Naive B cell (primary cell): ENCODE data around the gene ACTR5. TPM values are rescaled to one million over a fixed set of nuclear protein-coding genes. Genes with fewer than 3 reads are reported as not detected.

Experiments
- ATAC-seq, 2 donors: fragments of 150-1000 bp; cut with Tn5 transposase; 2 replicates each; pipeline ENCODE4 v1.10.0; 2021; ENCODE audit warnings: low read depth in 2 of 2, mild to moderate bottlenecking in 2 of 2, moderate library complexity in 2 of 2
- DNase-seq: peaks from one replicate; pipeline ENCODE4 v3.0.0; 2022
- H3K27ac Mint-ChIP-seq, 6 donors: one replicate each; pipeline ENCODE4 v1.8.0; 2020 to 2022; ENCODE audit warnings: mild to moderate bottlenecking in 6 of 6, mixed read lengths in 6 of 6, moderate library complexity in 5 of 6, inconsistent platforms in 2 of 6
- H3K27me3 Mint-ChIP-seq, 3 donors: one replicate each; pipeline ENCODE4 v1.8.0; 2021 to 2022; ENCODE audit warnings: mixed read lengths in 3 of 3, mild to moderate bottlenecking in 1 of 3
- H3K36me3 Mint-ChIP-seq, 2 donors: one replicate each; pipeline ENCODE4 v1.8.0; 2020 to 2022; ENCODE audit warnings: mixed read lengths in 2 of 2, inconsistent platforms in 1 of 2, mild to moderate bottlenecking in 1 of 2
- H3K4me1 Mint-ChIP-seq, 3 donors: one replicate each; pipeline ENCODE4 v1.8.0; 2020 to 2022; ENCODE audit warnings: mixed read lengths in 3 of 3, inconsistent platforms in 1 of 3, mild to moderate bottlenecking in 1 of 3, moderate library complexity in 1 of 3
- H3K4me3 Mint-ChIP-seq, 8 donors: one replicate each; pipeline ENCODE4 v1.8.0; 2020 to 2022; ENCODE audit warnings: mild to moderate bottlenecking in 8 of 8, mixed read lengths in 8 of 8, moderate library complexity in 8 of 8, inconsistent platforms in 2 of 8
- H3K9me3 Mint-ChIP-seq, 7 donors: one replicate each; pipeline ENCODE4 v1.8.0; 2020 to 2022; ENCODE audit warnings: mixed read lengths in 7 of 7, mild to moderate bottlenecking in 5 of 7, inconsistent platforms in 2 of 7, moderate library complexity in 1 of 7
- polyA plus RNA-seq, 6 donors: library from polyadenylated mRNA; unstranded; fragments of 300-500 nt; fragmentation: Illumina TruSeq; gene quantifications; one replicate each; pipeline ENCODE4 v1.2.3, GENCODE V29; 2021; ENCODE audit warnings: low read depth in 6 of 6

ACTR5 gene
- polyA plus RNA-seq, 6 donors from 2014 or later, result 3.5 to 9.6 (median 7.7) TPM

- H3K27me3 Mint-ChIP-seq, result peaks cover 88 to 99% (median 98%) of the 10 kb centered on the region in 3 donors
- peaks cover 5 to 26% of the 10 kb centered on the region in 2 donors for H3K36me3 Mint-ChIP-seq
- peak overlapping the region in 3 of 6 donors; percentile 66 to 97 (median 95) for H3K27ac Mint-ChIP-seq
- H3K4me3 Mint-ChIP-seq, result peak overlapping the region; percentile 45 to 88 (median 68)
- H3K9me3 Mint-ChIP-seq, result peaks cover 2 to 35% (median 11%) of the 10 kb centered on the region in 7 donors
- peaks cover 44 to 56% (median 55%) of the 10 kb centered on the region in 3 donors for H3K4me1 Mint-ChIP-seq
- DNase-seq (peak; percentile 51), ATAC-seq (peak; percentile 67 to 72)
Measured at GRCh38 chr20:38730989-38731737, 17.1 kb upstream of the ACTR5 start.

DNA sequence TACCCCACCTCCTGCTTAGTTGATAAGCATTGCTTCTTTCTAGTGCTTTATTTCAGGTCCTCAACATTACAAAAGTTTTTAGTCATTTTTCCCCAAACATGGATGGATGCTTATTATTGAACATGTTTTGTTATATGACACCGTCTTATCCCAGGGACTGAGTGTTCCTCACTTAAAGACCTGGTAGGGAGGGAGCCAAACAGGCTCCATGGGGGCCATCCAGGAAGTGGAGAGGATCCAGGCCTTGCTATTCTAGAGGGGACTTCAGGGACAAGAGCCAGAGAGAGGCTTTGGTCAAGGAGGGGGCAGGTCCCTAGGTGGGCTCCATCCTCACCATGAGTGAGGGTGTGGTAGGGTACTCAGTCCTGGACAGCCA, 16.5 kb upstream of the ACTR5 start:
- Mint-ChIP-seq H3K36me3 (peaks cover 5 to 21% of the 10 kb centered on the region in 2 donors), H3K9me3 (peaks cover 2 to 33% (median 11%) of the 10 kb centered on the region in 7 donors), H3K27me3 (peaks cover 85 to 99% (median 98%) of the 10 kb centered on the region in 3 donors), H3K4me3 (peak overlapping the region in 5 of 8 donors; percentile 34 to 88 (median 69)), H3K27ac (peak overlapping the region in 2 of 6 donors; percentile 20 to 95), H3K4me1 (peaks cover 40 to 51% (median 50%) of the 10 kb centered on the region in 3 donors)
- no peak for ATAC-seq
- DNase-seq, result no peak

GRCh38 chr20:38732981-38733380, 15.3 kb upstream of the ACTR5 start:
- Mint-ChIP-seq H3K27me3 (peaks cover 80 to 93% (median 91%) of the 10 kb centered on the region in 3 donors), H3K4me3 (no peak overlapping the region), H3K36me3 (peaks cover 5 to 8% of the 10 kb centered on the region in 2 donors), H3K9me3 (peaks cover 0 to 20% (median 8%) of the 10 kb centered on the region in 7 donors), H3K4me1 (peaks cover 27 to 39% (median 38%) of the 10 kb centered on the region in 3 donors), H3K27ac (peak overlapping the region in 1 of 6 donors; percentile 20)
- ATAC-seq (no peak), DNase-seq (no peak)

- Mint-ChIP-seq H3K4me3 (no peak overlapping the region), H3K27me3 (peaks cover 70 to 90% (median 89%) of the 10 kb centered on the region in 3 donors), H3K36me3 (no peaks in the 10 kb centered on the region), H3K27ac (no peak overlapping the region), H3K9me3 (peaks cover 0 to 6% (median under 1%) of the 10 kb centered on the region in 7 donors), H3K4me1 (peaks cover 12 to 19% (median 17%) of the 10 kb centered on the region in 3 donors)
- ATAC-seq (no peak), DNase-seq (no peak)
Measured at GRCh38 chr20:38735172-38735571, 13.1 kb upstream of the ACTR5 start.

GRCh38 chr20:38737887-38738286, 10.4 kb upstream of the ACTR5 start:
- peaks cover 73 to 90% (median 89%) of the 10 kb centered on the region in 3 donors for H3K27me3 Mint-ChIP-seq
- H3K4me3 Mint-ChIP-seq, result no peak overlapping the region
- peaks cover 0 to 3% (median 0%) of the 10 kb centered on the region in 7 donors for H3K9me3 Mint-ChIP-seq
- DNase-seq (no peak), ATAC-seq (no peak)
- H3K27ac Mint-ChIP-seq, result no peak overlapping the region
- H3K36me3 Mint-ChIP-seq, result no peaks in the 10 kb centered on the region
- H3K4me1 Mint-ChIP-seq, result no peaks in the 10 kb centered on the region

GRCh38 chr20:38745757-38746156, 2.5 kb upstream of the ACTR5 start:
- Mint-ChIP-seq H3K4me1 (peaks cover 15 to 23% (median 17%) of the 10 kb centered on the region in 3 donors), H3K27me3 (peaks cover 30 to 32% (median 30%) of the 10 kb centered on the region in 3 donors), H3K36me3 (no peaks in the 10 kb centered on the region), H3K27ac (no peak overlapping the region), H3K9me3 (no peaks in the 10 kb centered on the region), H3K4me3 (peak overlapping the region in 1 of 8 donors; percentile 57)
- ATAC-seq (no peak), DNase-seq (no peak)

DNA sequence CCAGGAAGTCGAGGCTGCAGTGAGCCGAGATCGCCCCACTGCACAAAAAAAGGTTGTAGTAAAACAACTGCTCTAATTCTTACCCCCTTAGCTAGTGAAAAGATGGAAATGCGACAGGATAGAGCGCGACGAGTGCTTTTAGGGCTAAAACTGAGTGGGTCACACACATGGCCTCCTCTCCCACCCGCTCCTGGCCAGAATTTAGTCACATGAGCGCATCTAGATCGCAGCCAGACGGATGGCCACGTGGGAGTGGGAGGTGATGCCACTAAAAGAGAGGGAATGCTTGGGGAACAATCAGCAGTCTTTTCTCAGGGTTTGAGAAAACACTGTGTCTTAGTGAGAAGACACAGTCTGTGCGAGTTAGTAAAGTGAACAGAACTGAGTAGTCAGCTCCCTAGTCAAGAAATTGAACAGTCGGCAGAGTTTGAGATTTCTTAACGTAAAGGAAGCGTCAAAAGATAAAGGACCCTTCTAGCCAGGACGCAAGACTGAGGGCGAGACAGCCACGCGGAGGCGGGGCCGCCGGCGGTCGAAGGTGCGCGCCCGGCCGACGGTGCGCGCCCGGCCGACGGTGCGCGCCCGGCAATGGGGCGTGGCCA, 664 bp upstream of the ACTR5 start:
- H3K4me1 Mint-ChIP-seq, result peaks cover 17 to 28% (median 19%) of the 10 kb centered on the region in 3 donors
- H3K9me3 Mint-ChIP-seq, result no peaks in the 10 kb centered on the region
- peak overlapping the region; percentile 63 to 97 (median 86) for H3K27ac Mint-ChIP-seq
- ATAC-seq, result no peak
- no peaks in the 10 kb centered on the region for H3K36me3 Mint-ChIP-seq
- H3K4me3 Mint-ChIP-seq, result peak overlapping the region; percentile 55 to 99 (median 98)
- H3K27me3 Mint-ChIP-seq, result peaks cover 11 to 13% (median 12%) of the 10 kb centered on the region in 3 donors
- no peak for DNase-seq

DNA sequence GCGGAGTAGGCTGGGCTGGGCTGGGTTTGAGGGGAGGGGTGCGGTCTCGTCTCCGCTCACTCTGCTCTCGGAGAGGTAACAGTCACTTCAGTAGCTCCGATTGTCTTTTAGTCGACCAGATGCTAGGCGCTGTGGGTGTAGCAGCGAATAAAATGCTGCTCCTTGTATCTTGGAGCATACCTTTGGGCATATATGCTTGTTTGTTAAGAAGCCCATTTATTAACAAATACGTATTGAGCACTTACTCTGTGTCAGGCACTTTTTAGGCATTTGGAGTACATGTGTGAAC, 545 bp downstream of the ACTR5 start:
- H3K4me3 Mint-ChIP-seq, result peak overlapping the region; percentile 85 to 98 (median 96)
- H3K27me3 Mint-ChIP-seq, result peaks cover under 1 to 4% (median 2%) of the 10 kb centered on the region in 3 donors
- H3K36me3 Mint-ChIP-seq, result no peaks in the 10 kb centered on the region
- ATAC-seq, result peak; percentile 10 to 19
- H3K4me1 Mint-ChIP-seq, result peaks cover 17 to 28% (median 19%) of the 10 kb centered on the region in 3 donors
- H3K9me3 Mint-ChIP-seq, result no peaks in the 10 kb centered on the region
- DNase-seq, result no peak
- peak overlapping the region; percentile 54 to 97 (median 94) for H3K27ac Mint-ChIP-seq

DNA sequence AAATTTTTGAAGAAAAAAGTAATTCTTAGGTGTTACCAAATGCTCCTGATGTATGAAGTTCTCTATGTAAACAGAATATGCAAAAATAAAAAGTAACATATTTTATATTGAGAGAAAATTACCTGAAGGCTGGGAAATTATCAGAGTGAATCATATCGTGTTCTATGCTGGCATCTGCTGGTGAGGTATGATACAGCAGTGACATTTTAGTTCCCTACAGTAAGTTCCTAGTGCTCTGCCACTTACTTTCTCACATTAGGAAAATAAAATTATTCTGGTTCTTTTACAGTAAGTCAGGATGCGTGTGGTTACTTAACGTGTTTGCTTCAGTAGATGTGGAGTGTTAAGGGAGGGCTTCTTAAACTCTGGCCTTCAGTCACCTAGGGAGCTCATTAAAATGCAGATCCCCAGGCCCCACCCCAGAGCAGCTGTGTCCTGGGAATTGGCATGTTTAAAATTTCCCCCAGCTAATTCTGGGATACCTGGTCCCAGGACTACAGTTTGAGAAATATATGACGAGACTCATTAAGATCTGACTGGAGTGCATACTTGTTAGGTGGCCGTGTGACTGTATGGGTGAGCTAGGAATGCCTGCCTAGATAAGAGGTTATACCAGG, 3.2 kb downstream of the ACTR5 start:
- ATAC-seq (no peak), DNase-seq (peak; percentile 36)
- Mint-ChIP-seq H3K36me3 (peaks cover 6 to 13% of the 10 kb centered on the region in 2 donors), H3K9me3 (no peaks in the 10 kb centered on the region), H3K27ac (peak overlapping the region in 2 of 6 donors; percentile 23 to 28), H3K4me3 (peak overlapping the region in 1 of 8 donors; percentile 93), H3K27me3 (no peaks in the 10 kb centered on the region), H3K4me1 (peaks cover 17 to 28% (median 19%) of the 10 kb centered on the region in 3 donors)

DNA sequence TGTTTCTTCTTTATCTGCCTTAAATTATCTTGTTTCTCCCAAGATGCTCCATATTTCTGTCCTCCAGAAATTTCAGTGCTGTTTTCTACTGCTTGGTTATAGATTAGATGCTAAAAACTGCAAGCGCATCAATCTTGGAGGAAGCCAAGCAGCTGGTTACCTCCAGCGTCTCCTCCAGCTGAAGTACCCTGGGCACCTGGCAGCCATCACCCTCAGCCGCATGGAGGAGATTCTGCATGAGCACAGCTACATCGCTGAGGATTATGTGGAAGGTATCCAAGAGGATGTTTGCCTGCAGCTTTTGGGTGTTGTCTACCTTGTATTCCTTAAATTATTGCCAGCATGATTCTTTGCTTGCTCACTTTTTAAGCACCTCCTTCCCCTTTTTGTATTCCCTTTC, 3.8 kb downstream of the ACTR5 start:
- Mint-ChIP-seq H3K27me3 (no peaks in the 10 kb centered on the region), H3K4me1 (peaks cover 17 to 26% (median 19%) of the 10 kb centered on the region in 3 donors), H3K36me3 (peaks cover 6 to 15% of the 10 kb centered on the region in 2 donors), H3K4me3 (peak overlapping the region in 1 of 8 donors; percentile 93), H3K9me3 (no peaks in the 10 kb centered on the region), H3K27ac (no peak overlapping the region)
- DNase-seq (no peak), ATAC-seq (no peak)

DNA sequence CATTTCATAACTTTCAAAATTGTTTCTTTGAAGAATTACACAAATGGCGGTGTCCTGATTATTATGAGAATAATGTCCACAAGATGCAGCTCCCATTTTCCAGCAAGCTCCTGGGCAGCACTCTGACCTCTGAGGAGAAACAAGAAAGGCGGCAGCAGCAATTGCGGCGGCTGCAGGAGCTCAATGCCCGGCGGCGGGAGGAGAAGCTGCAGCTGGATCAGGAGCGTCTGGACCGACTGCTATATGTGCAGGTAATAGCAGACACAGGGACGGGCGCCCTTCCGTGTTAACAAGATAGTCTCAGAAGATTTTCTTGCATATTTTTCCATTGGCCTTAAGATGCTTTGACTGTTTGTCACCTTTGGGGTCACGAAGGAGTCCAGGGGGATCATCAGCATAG, 6.7 kb downstream of the ACTR5 start:
- H3K36me3 Mint-ChIP-seq, result peaks cover 11 to 29% of the 10 kb centered on the region in 2 donors
- no peak overlapping the region for H3K4me3 Mint-ChIP-seq

DNA sequence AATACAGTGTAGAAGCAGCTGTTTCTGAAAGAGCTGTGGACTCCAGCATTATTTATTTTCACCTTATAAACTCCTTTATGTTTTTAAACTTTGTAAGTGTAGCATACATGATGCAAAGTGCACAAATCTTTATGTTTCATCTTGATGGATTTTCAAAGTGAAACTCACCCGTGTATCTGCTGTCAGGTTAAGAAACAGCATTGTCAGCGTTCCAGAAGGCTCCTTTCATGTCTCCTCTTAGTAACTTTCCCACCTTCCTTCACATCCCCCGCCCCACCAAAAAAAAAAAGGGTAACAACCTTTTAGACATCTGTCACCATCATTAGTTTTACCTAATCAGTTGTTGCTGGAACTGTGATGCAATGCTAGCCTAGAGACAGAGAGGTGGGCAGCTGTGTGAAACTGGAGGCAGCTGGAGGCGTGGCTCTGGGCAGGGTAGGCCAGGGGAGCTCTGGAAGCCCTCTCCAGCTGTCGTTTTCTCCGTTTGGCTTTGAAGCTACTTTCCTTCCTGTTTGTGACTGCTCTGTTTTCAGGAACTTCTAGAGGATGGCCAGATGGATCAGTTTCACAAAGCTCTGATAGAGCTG, 7.2 kb downstream of the ACTR5 start:
- DNase-seq (no peak), ATAC-seq (no peak)
- Mint-ChIP-seq H3K36me3 (peaks cover 16 to 34% of the 10 kb centered on the region in 2 donors), H3K27me3 (no peaks in the 10 kb centered on the region), H3K9me3 (no peaks in the 10 kb centered on the region), H3K4me1 (peaks cover 0 to 5% (median 4%) of the 10 kb centered on the region in 3 donors), H3K4me3 (no peak overlapping the region), H3K27ac (peak overlapping the region in 1 of 6 donors; percentile 20)

More for the DNA sequence above, 6.7 kb downstream of the ACTR5 start:
- Mint-ChIP-seq H3K27me3 (no peaks in the 10 kb centered on the region), H3K9me3 (no peaks in the 10 kb centered on the region), H3K4me1 (peaks cover 0 to 8% (median 4%) of the 10 kb centered on the region in 3 donors), H3K27ac (no peak overlapping the region)
- DNase-seq (no peak), ATAC-seq (no peak)

GRCh38 chr20:38757145-38757775, 9.0 kb downstream of the ACTR5 start:
- DNase-seq, result no peak
- Mint-ChIP-seq H3K27me3 (no peaks in the 10 kb centered on the region), H3K4me1 (peaks cover 0 to 8% (median 1%) of the 10 kb centered on the region in 3 donors), H3K27ac (no peak overlapping the region), H3K9me3 (no peaks in the 10 kb centered on the region), H3K4me3 (no peak overlapping the region), H3K36me3 (peaks cover 30 to 51% of the 10 kb centered on the region in 2 donors)
- ATAC-seq, result no peak
